Esophagus muscularis mucosa (tissue), 3 donors: ENCODE measurements around the gene NTRK2.

Experiments
- CTCF ChIP-seq, 3 experiments: fragments of 200-600 bp in 2 of 3; fragments of 450-650 bp in 1 of 3; sonication (generic) in 2 of 3; IDR thresholded peaks; one replicate each; pipeline ENCODE4 v1.5.1; 2017 to 2019; ENCODE audit warnings: antibody characterized with exemption in 3 of 3, mild to moderate bottlenecking in 2 of 3, moderate library complexity in 1 of 3
- POLR2A ChIP-seq: fragments of 450-650 bp; IDR thresholded peaks from one replicate; pipeline ENCODE4 v1.6.1; 2017; ENCODE audit warnings: antibody characterized with exemption, moderate library complexity, mild to moderate bottlenecking, low read depth
- POLR2AphosphoS5 ChIP-seq, 2 donors: sonication (generic); formaldehyde crosslinking; IDR thresholded peaks; one replicate each; pipeline ENCODE4 v1.6.1; 2017; ENCODE audit warnings: antibody characterized with exemption in 2 of 2

- TF ChIP-seq CTCF (IDR thresholded peaks at IDR 0.05) (no peak), POLR2A (no peak), POLR2AphosphoS5 (IDR thresholded peaks at IDR 0.05) (no peak)
Observed at GRCh38 chr9:84751921-84752320, 82.4 kb downstream of the NTRK2 start.
